Neutrophil (primary cell): Measurements from ENCODE around the gene CMA1.
"Not testable (repeated sequence)": the region's sequence is repeated elsewhere in the genome, so short reads cannot be mapped to it uniquely, and the experiment has no call there.

Experiments
- H3K27ac ChIP-seq: fragments of 200-600 bp; sonication (generic); 2 replicates; pipeline ENCODE4 v1.5.1; 2016; ENCODE audit warnings: mild to moderate bottlenecking, moderate library complexity
- H3K27me3 ChIP-seq: fragments of 200-600 bp; sonication (generic); 2 replicates; pipeline ENCODE4 v1.6.0; 2016; ENCODE audit warnings: mild to moderate bottlenecking
- H3K36me3 ChIP-seq: fragments of 200-600 bp; sonication (generic); 2 replicates; pipeline ENCODE4 v1.5.1; 2017
- H3K4me1 ChIP-seq, 2 experiments: fragments of 200-600 bp in 1 of 2; sonication (generic) in 1 of 2; 1 replicate in 1 of 2; 2 replicates in 1 of 2; pipeline versions ENCODE4 v1.5.1 to v1.6.1; 2013 to 2016; ENCODE audit warnings: low read depth in 1 of 2, low read length in 1 of 2, mild to moderate bottlenecking in 1 of 2, moderate library complexity in 1 of 2; ENCODE audit not compliant: control insufficient read depth in 1 of 2, insufficient read depth in 1 of 2
- H3K4me3 ChIP-seq, 2 experiments: fragments of 200-600 bp in 1 of 2; sonication (generic) in 1 of 2; 1 replicate in 1 of 2; 2 replicates in 1 of 2; pipeline ENCODE4 v1.5.1; 2013 to 2016; ENCODE audit warnings: low read depth in 1 of 2, low read length in 1 of 2, mild to moderate bottlenecking in 1 of 2, moderate library complexity in 1 of 2
- H3K9me3 ChIP-seq: fragments of 200-600 bp; sonication (generic); 2 replicates; pipeline ENCODE4 v1.5.1; 2016
- CTCF ChIP-seq: fragments of 200-600 bp; sonication (generic); IDR thresholded peaks from 2 replicates; pipeline ENCODE4 v1.5.1; 2016; ENCODE audit warnings: antibody characterized with exemption

The CMA1 gene

GRCh38 chr14:24518851-24519250 lies 10.8 kb upstream of the CMA1 start:
- H3K36me3 ChIP-seq, result no peaks in the 10 kb centered on the region
- H3K4me3 ChIP-seq, result no peak overlapping the region
- H3K9me3 ChIP-seq, result no peaks in the 10 kb centered on the region
- no peak overlapping the region for H3K27ac ChIP-seq
- H3K27me3 ChIP-seq, result no peaks in the 10 kb centered on the region
- H3K4me1 ChIP-seq, result no peaks in the 10 kb centered on the region
- no peak for TF ChIP-seq CTCF

GRCh38 chr14:24514209-24514608 lies 6.1 kb upstream of the CMA1 start:
- TF ChIP-seq CTCF, result no peak
- Histone ChIP-seq H3K27me3 (peaks cover 9% of the 10 kb centered on the region), H3K36me3 (no peaks in the 10 kb centered on the region), H3K27ac (no peak overlapping the region), H3K9me3 (no peaks in the 10 kb centered on the region), H3K4me3 (no peak overlapping the region), H3K4me1 (no peaks in the 10 kb centered on the region)

- H3K27me3 ChIP-seq, result peaks cover 9% of the 10 kb centered on the region
- no peak for TF ChIP-seq CTCF
- no peaks in the 10 kb centered on the region for H3K9me3 ChIP-seq
- no peak overlapping the region for H3K27ac ChIP-seq
- no peaks in the 10 kb centered on the region for H3K4me1 ChIP-seq
- H3K4me3 ChIP-seq, result no peak overlapping the region
- no peaks in the 10 kb centered on the region for H3K36me3 ChIP-seq
Measured at GRCh38 chr14:24513009-24513408, 4.9 kb upstream of the CMA1 start.

- TF ChIP-seq CTCF, result no peak
- Histone ChIP-seq H3K4me1 (no peaks in the 10 kb centered on the region), H3K27ac (no peak overlapping the region), H3K27me3 (peaks cover 2% of the 10 kb centered on the region), H3K9me3 (no peaks in the 10 kb centered on the region), H3K36me3 (no peaks in the 10 kb centered on the region), H3K4me3 (no peak overlapping the region)
Measured at GRCh38 chr14:24506443-24506842, 1.6 kb downstream of the CMA1 start.

- Histone ChIP-seq H3K4me3 (no peak overlapping the region), H3K36me3 (no peaks in the 10 kb centered on the region), H3K4me1 (no peaks in the 10 kb centered on the region), H3K27ac (no peak overlapping the region), H3K27me3 (no peaks in the 10 kb centered on the region), H3K9me3 (no peaks in the 10 kb centered on the region)
- no peak for TF ChIP-seq CTCF
Measured at GRCh38 chr14:24504425-24504950, 3.6 kb downstream of the CMA1 start.

GRCh38 chr14:24491586-24492408 lies 16.3 kb downstream of the CMA1 start:
- H3K36me3 ChIP-seq, H3K4me1 ChIP-seq, H3K27ac ChIP-seq, H3K27me3 ChIP-seq, H3K9me3 ChIP-seq, H3K4me3 ChIP-seq: not testable (repeated sequence)
